GM18951 (cell line): ENCODE measurements around the gene PDP2.

Experiments
- POLR2A ChIP-seq: IDR thresholded peaks from 4 replicates; pipeline ENCODE4 v1.6.1; 2011; ENCODE audit warnings: mild to moderate bottlenecking; ENCODE audit not compliant: insufficient read length, insufficient read depth; ENCODE audit errors: extremely low read depth
- in situ Hi-C: fragments of 300-500 bp; cut with MboI; formaldehyde crosslinking; loops from one replicate; pipeline ENCODE4 v1.12.0; 2022; ENCODE audit warnings: low sequenced_read_pairs, mixed read lengths, inconsistent platforms; ENCODE audit not compliant: unreplicated experiment

The PDP2 gene, protein sequence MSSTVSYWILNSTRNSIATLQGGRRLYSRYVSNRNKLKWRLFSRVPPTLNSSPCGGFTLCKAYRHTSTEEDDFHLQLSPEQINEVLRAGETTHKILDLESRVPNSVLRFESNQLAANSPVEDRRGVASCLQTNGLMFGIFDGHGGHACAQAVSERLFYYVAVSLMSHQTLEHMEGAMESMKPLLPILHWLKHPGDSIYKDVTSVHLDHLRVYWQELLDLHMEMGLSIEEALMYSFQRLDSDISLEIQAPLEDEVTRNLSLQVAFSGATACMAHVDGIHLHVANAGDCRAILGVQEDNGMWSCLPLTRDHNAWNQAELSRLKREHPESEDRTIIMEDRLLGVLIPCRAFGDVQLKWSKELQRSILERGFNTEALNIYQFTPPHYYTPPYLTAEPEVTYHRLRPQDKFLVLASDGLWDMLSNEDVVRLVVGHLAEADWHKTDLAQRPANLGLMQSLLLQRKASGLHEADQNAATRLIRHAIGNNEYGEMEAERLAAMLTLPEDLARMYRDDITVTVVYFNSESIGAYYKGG

GRCh38 chr16:66880288-66881013, at the start of gene PDP2:
Gene PDP2 (plus strand): TSS chr16:66880515. CDS start chr16:66884285, 3,770 bp downstream.
- in situ Hi-C loops = no loop called here
- peak; percentile 68 for TF ChIP-seq POLR2A

GRCh38 chr16:66832190-66832589, 48.1 kb upstream of the PDP2 start:
- no peak for TF ChIP-seq POLR2A
- in situ Hi-C loops = no loop called here

- in situ Hi-C loops = no loop called here
- no peak for TF ChIP-seq POLR2A
Measured at GRCh38 chr16:66832661-66833305, 47.5 kb upstream of the PDP2 start.

GRCh38 chr16:66834746-66835145, 45.6 kb upstream of the PDP2 start:
- TF ChIP-seq POLR2A = no peak
- in situ Hi-C loops = no loop called here

DNA sequence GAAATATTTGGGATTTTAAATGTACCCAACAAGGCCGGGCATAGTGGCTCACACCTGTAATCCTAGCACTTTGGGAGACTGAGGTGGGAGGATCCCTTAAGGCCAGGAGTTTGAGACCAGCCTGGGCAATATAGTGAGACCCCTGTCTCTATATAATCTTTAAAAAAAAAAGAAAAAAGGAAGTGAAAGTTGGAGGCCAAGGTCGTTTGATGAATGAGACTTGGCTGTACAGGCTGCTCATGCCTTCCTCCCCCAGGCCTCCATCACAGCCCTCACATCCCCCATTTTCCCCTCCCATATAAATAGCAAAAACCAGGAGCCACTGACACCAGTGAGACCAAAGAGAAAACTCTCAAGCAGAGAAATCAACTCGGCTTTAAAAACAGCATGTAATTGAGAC, 39.4 kb upstream of the PDP2 start:
- TF ChIP-seq POLR2A = no peak
- in situ Hi-C loops = no loop called here

DNA sequence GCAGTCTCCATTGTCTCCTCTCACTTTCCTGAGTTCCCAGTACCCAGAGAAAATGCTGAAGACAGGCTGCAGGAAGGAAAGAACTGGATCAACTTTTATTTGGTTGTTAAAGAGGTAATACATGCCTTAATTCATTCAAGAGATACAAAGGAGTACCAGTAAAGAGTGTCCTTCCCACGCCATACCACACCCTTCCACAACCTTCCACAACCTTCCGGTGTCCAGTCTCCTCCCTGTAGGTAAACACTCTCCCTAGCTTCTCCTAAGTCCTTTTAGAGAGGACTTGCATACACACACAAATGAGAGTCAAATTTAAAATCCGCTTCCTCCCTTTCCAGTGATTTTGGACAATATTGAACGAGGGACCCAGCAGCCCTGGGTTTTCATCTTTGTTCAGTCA, 38.9 kb upstream of the PDP2 start:
- in situ Hi-C loops = no loop called here
- TF ChIP-seq POLR2A = no peak

DNA sequence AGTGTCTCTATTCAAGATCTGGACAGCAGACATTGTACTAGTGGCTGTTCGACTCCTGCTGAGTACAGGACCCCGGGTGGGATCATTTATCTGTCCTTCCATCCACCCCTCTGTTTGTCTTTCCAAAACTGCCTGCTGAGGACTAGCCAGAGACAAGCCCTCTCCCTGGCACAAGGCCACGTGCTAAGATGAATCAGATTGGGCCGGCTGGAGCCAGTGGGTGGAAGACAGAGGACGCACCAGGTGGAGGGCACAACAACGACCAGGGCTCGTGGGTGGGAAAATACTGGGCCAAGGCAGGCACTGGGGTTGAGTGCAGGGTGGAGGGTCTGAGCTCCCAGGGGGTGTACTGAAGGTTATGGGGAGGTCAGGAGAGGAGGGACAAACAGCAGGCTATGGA, 37.5 kb upstream of the PDP2 start:
- in situ Hi-C loops = no loop called here
- TF ChIP-seq POLR2A = no peak

DNA sequence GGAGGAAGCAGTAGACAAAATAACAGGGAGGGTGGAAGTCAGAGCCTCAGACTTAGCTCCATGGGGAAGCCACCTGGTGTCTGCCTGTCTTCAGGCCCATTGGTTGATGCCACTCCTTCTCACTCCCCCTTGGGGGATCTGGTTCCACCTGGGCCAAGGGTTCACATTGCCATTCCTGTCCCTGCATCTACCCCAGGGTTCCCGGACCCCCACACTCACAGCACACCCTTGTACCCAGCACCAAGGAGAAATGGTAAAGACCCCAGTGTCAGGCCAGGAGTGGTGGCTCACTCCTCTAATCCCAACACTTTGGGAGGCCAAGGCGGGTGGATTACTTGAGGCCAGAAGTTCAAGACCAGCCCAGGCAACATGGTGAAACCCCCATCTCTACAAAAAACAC, 37.1 kb upstream of the PDP2 start:
- TF ChIP-seq POLR2A = no peak
- in situ Hi-C loops = no loop called here

DNA sequence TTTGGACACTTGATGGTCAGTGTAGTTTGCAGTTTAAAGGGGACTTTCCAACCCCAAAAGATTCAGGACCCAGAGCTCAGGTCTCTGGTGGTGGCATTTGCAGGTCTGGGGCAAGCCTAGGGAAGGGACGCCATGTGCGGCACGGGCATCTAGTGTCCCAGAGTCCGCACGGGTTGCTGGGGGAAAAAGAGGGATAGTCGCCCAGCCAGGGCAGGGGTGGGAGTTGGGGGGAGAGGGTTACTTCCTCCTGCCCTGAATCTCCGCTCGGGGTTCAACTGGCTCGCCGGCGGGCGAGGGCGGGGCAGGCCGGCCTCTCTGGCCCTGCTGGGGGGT, 36.3 kb upstream of the PDP2 start:
- in situ Hi-C loops = no loop called here

DNA sequence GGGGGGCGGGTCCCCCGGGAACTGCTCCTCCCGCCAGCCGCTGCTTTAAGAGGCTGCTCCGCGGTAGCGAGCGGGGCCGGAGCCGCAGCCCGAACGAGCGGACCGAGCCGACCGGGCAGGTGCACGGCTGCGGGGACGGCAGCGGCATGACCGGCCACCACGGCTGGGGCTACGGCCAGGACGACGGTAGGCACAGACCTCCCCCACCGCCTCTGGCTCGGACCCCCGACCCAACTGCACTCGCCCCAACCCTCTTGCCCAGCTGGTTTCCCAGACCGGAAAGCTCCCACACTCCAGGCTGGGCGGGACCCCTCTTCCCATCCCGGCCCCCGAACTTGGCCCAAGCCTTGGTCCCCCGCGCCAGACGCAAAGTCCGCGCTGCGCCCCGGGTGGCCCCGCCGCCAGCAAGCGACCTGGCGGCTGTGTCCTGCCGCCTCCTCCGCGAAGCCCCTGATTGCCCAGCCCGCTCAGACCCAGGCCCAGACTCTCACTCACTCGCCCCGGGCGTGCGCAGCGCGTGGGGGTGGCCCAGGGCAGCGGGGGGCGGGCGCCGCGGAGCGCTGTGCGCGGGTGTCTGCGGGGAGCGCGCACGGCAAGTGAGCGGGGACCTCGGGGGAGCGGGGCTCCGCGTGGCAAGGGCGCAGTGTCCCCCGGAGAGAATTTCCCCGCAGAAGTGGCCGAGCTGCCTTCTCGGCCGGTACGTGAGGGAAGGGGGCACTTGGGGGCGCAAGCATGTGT, 35.8 kb upstream of the PDP2 start, which contains the start of gene CA7:
Gene CA7 (plus strand): TSS at position 73 of the 738 bp plus-strand sequence. CDS start 74 bp downstream, at position 147.
- in situ Hi-C loops = no loop called here
- TF ChIP-seq POLR2A = no peak

More for the DNA sequence above, 36.3 kb upstream of the PDP2 start:
- TF ChIP-seq POLR2A = no peak

GRCh38 chr16:66845080-66845410, 35.3 kb upstream of the PDP2 start:
- in situ Hi-C loops = no loop called here
- no peak for TF ChIP-seq POLR2A

DNA sequence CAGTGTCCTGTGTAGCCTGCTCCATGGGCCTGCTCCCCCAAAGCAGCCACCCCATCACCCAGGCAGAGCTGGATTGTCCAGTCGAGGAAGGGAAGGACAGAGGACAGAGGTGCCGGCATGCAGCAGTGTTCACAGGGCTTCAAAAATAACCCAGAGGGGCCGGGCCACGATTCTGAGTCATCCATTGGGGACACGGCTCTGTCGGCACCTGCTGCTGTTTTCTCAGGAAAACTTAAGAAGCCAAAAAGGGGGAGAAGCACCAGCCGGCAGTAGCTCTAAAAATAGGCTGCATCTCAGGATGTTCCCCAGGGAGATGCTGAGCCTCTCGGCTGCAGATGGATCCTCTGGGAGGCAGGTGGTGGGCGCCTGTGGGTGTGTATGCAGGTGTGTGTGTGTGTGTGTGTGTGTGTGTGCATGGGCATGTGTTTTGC, 34.5 kb upstream of the PDP2 start:
- TF ChIP-seq POLR2A = no peak
- in situ Hi-C loops = no loop called here

- no peak for TF ChIP-seq POLR2A
- in situ Hi-C loops = no loop called here
Measured at GRCh38 chr16:66846266-66846665, 34.0 kb upstream of the PDP2 start.
